ENCODE measurements around the gene STON2. TPM values are rescaled to one million over a fixed set of nuclear protein-coding genes. Genes with fewer than 3 reads are reported as not detected.

The STON2 gene
- total RNA-seq, 2 experiments from 2014 or later: not detected

DNA sequence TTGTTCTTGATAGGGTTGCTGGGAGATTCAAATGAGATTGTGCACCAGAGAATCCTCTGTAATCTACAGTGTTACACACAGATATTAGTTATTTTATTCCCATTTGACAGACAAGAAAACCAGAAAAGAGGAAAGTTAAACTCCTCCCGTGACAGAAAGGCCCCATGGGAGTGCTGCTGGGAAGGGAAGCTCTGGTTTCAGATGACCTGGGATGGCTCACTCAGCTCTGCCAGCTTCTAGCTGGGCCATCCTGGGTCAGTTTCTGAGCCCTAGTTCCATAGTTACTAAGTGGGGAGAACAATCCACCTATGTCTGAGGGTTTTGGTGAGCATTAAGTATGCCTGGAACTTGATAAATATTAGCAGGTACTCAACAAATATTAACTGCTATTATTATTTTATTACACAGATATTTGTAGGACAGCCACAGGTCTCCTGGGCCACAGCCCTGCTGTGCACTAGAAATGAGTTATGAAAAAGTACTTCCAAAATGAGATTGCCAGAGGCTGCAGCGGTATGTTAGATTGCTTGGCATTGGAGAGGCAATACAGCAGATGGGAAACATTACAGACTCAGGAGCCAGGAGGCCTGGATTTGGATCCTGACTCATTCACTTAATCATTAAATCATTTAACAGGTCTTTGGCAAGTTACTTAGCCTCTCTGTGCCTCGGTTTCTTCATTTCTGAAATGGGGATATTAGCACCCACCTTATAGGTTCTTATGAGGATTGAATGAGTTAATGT is 47.1 kb upstream of the STON2 start:
- H3K27me3 ChIP-seq (ENCODE audit: control insufficient read depth in 1 of 2, insufficient read depth in 2 of 2, low read length in 2 of 2): peaks cover 8 to 12% of the 10 kb centered on the region in 2 experiments
- Mint-ChIP-seq H3K4me1 (ENCODE audit: low read depth) (no peaks in the 10 kb centered on the region), H3K36me3 (ENCODE audit: low read depth) (no peaks in the 10 kb centered on the region), H3K9me3 (no peaks in the 10 kb centered on the region), H3K27me3 (peaks cover 32% of the 10 kb centered on the region), H3K27ac (no peak overlapping the region), H3K4me3 (no peak overlapping the region)
- no peak overlapping the region for H3K4me3 ChIP-seq (ENCODE audit: low read length)
- ChIA-PET POLR2A (no interaction called here), CTCF (no interaction called here)
- H3K9me3 ChIP-seq (ENCODE audit: control insufficient read depth in 1 of 2, insufficient read depth in 1 of 2, low read length in 2 of 2): peaks cover 0 to 5% of the 10 kb centered on the region in 2 experiments
- H3K4me1 ChIP-seq (ENCODE audit: insufficient read depth, low read length): no peaks in the 10 kb centered on the region
- H3K36me3 ChIP-seq (ENCODE audit: insufficient read depth, low read length): no peaks in the 10 kb centered on the region
- TF ChIP-seq, protein P1, sequence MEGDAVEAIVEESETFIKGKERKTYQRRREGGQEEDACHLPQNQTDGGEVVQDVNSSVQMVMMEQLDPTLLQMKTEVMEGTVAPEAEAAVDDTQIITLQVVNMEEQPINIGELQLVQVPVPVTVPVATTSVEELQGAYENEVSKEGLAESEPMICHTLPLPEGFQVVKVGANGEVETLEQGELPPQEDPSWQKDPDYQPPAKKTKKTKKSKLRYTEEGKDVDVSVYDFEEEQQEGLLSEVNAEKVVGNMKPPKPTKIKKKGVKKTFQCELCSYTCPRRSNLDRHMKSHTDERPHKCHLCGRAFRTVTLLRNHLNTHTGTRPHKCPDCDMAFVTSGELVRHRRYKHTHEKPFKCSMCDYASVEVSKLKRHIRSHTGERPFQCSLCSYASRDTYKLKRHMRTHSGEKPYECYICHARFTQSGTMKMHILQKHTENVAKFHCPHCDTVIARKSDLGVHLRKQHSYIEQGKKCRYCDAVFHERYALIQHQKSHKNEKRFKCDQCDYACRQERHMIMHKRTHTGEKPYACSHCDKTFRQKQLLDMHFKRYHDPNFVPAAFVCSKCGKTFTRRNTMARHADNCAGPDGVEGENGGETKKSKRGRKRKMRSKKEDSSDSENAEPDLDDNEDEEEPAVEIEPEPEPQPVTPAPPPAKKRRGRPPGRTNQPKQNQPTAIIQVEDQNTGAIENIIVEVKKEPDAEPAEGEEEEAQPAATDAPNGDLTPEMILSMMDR (IDR thresholded peaks at IDR 0.05): no peak
- intact Hi-C loops (cut with DNase I, micrococcal nuclease): no loop called here
- DNase-seq: no peak
- ATAC-seq (ENCODE audit: poor library complexity): no peak
- no peak overlapping the region for H3K27ac ChIP-seq (ENCODE audit: low read depth in 1 of 2, low read length in 2 of 2)

DNA sequence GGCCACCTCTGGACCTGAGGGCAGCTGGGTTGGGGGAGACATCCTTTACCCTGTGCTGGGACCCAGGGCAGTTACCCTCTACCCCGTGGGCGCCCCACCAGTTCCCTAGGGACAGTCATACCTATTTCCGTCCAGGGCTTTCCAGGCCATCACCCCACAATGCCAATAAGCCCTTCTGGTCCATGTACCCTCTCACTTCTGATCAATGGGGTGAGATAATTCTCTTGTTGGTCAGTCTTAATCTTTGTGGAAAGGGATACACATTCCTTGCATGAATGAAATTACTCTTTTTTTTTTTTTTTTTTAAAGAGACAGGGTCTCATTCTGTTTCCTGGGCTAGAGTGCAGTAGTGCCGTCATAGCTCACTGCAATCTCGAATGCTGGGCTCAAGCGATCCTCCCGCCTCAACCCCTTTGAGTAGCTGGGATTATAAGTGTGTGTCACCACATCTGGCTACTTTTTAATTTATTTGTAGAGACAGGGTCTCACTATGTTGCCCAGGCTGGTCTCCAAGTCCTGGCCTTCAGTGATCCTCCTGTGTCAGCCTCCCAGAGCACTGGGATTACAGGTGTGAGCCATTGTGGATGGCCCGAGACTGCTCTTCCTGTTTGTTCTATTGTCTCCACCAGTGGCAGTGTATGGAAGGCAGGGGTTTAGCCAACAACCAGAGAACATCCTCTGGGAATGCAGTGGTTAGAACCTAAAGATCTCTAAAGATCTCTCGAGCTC is 46.3 kb upstream of the STON2 start:
- intact Hi-C loops (cut with DNase I, micrococcal nuclease): no loop called here
- DNase-seq: no peak

DNA sequence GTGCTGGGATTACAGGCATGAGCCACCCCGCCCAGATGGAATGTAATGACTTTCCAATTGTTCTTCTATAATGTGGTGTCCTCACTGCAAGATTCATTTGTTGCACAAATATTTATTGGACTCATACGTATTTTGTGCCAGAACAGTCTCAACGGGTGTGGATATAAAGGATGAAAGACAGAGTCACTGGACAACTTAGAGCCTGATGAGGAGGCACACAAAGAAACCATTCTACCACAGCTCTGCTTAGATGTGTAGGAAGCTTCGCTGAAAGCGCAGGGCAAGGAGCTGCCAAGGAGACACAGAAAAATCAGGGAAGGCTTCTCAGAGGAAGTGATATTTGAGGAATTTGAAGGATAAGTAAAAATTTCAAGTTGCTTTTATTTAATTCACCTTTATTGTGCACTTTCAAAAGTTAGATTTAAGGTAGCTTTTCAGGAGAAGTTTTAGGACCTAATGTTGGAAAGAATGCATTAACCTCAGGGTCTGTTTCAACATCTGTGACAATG is 41.6 kb upstream of the STON2 start:
- Histone ChIP-seq H3K36me3 (ENCODE audit: insufficient read depth, low read length) (no peaks in the 10 kb centered on the region), H3K4me3 (ENCODE audit: low read length) (no peak overlapping the region), H3K9me3 (ENCODE audit: control insufficient read depth in 1 of 2, insufficient read depth in 1 of 2, low read length in 2 of 2) (no peaks in the 10 kb centered on the region), H3K4me1 (ENCODE audit: insufficient read depth, low read length) (peaks cover 2% of the 10 kb centered on the region), H3K27ac (ENCODE audit: low read depth in 1 of 2, low read length in 2 of 2) (no peak overlapping the region), H3K27me3 (ENCODE audit: control insufficient read depth in 1 of 2, insufficient read depth in 2 of 2, low read length in 2 of 2) (peaks cover 32 to 43% of the 10 kb centered on the region in 2 experiments)
- intact Hi-C loops (cut with DNase I, micrococcal nuclease): no loop called here
- CTCF ChIA-PET: no interaction called here
- no peak overlapping the region for H3K27ac Mint-ChIP-seq
- TF ChIP-seq, protein P1 (IDR thresholded peaks at IDR 0.05): no peak
- H3K27me3 Mint-ChIP-seq: peaks cover 64% of the 10 kb centered on the region
- ATAC-seq (ENCODE audit: poor library complexity) (no peak), DNase-seq (no peak)
- H3K9me3 Mint-ChIP-seq: no peaks in the 10 kb centered on the region
- no peaks in the 10 kb centered on the region for H3K36me3 Mint-ChIP-seq (ENCODE audit: low read depth)
- POLR2A ChIA-PET: no interaction called here
- H3K4me3 Mint-ChIP-seq: no peak overlapping the region
- H3K4me1 Mint-ChIP-seq (ENCODE audit: low read depth): peaks cover 8% of the 10 kb centered on the region

More for the DNA sequence above, 46.3 kb upstream of the STON2 start:
- ChIA-PET CTCF (no interaction called here), POLR2A (no interaction called here)
- ATAC-seq (ENCODE audit: poor library complexity): no peak
- H3K4me1 Mint-ChIP-seq (ENCODE audit: low read depth): no peaks in the 10 kb centered on the region
- peaks cover 8 to 18% of the 10 kb centered on the region in 2 experiments for H3K27me3 ChIP-seq (ENCODE audit: control insufficient read depth in 1 of 2, insufficient read depth in 2 of 2, low read length in 2 of 2)
- H3K9me3 ChIP-seq (ENCODE audit: control insufficient read depth in 1 of 2, insufficient read depth in 1 of 2, low read length in 2 of 2): peaks cover 0 to 5% of the 10 kb centered on the region in 2 experiments
- no peak overlapping the region for H3K27ac Mint-ChIP-seq
- H3K9me3 Mint-ChIP-seq: no peaks in the 10 kb centered on the region
- TF ChIP-seq, protein P1 (IDR thresholded peaks at IDR 0.05): no peak
- H3K4me1 ChIP-seq (ENCODE audit: insufficient read depth, low read length): no peaks in the 10 kb centered on the region
- H3K36me3 Mint-ChIP-seq (ENCODE audit: low read depth): no peaks in the 10 kb centered on the region
- H3K27ac ChIP-seq (ENCODE audit: low read depth in 1 of 2, low read length in 2 of 2): no peak overlapping the region
- peaks cover 37% of the 10 kb centered on the region for H3K27me3 Mint-ChIP-seq
- H3K36me3 ChIP-seq (ENCODE audit: insufficient read depth, low read length): no peaks in the 10 kb centered on the region
- H3K4me3 ChIP-seq (ENCODE audit: low read length): no peak overlapping the region
- no peak overlapping the region for H3K4me3 Mint-ChIP-seq
